RWPE1 (cell line): ENCODE results near the gene SEMA5B.

Experiments
- CTCF ChIA-PET: fragments of 350-600 bp; sonication (Branson Sonifier 250); formaldehyde crosslinking; extraction: SDS; loops from one replicate; lab custom pipeline; 2021; lab: Yijun Ruan, JAX
- POLR2A ChIA-PET: fragments of 400-600 bp; formaldehyde crosslinking; extraction: SDS; loops from one replicate; lab custom pipeline; 2020; ENCODE audit warnings: antibody characterized with exemption; ENCODE audit not compliant: low non-redundant PET; lab: Yijun Ruan, JAX
- DNase-seq: peaks from one replicate; pipeline ENCODE4 v3.0.0; 2012; ENCODE audit warnings: low spot score
- H3K27ac ChIP-seq: fragments of 450-650 bp; 2 replicates; pipeline ENCODE4 v1.5.1; 2017
- TF ChIP-seq, protein P1 (sequence below): fragments of 450-650 bp; conservative IDR thresholded peaks from 2 replicates; pipeline ENCODE4 v1.5.1; 2017; ENCODE audit warnings: low read depth, mild to moderate bottlenecking

SEMA5B gene

DNA sequence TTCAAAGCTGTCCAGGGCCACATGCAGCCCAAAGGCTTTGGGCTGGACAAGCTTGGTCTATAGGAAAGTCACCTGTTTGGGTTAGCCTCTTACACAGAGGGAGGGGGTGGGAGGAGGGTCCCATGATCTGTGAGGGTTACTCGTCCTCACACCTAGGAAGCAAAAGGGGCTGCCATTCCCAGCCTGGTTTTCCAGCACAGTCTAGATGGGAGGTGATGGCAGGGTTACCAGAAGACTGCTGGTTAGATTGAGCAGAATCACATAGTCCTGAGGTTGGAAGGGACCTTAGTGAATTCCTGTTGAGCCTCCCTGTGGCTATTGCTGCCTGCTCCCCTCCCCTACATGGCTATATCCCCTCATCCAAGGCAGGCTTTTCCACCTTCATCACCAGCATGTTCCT lies 101.8 kb downstream of the SEMA5B start:
- H3K27ac ChIP-seq, result no peak overlapping the region
- CTCF ChIA-PET, result interaction anchor here (0.6 to 1.1 kb wide), 2 partner anchors 102 to 129 kb away, joined by 3 to 5 read pairs; no protein-coding TSS in a partner anchor
- TF ChIP-seq, protein P1, sequence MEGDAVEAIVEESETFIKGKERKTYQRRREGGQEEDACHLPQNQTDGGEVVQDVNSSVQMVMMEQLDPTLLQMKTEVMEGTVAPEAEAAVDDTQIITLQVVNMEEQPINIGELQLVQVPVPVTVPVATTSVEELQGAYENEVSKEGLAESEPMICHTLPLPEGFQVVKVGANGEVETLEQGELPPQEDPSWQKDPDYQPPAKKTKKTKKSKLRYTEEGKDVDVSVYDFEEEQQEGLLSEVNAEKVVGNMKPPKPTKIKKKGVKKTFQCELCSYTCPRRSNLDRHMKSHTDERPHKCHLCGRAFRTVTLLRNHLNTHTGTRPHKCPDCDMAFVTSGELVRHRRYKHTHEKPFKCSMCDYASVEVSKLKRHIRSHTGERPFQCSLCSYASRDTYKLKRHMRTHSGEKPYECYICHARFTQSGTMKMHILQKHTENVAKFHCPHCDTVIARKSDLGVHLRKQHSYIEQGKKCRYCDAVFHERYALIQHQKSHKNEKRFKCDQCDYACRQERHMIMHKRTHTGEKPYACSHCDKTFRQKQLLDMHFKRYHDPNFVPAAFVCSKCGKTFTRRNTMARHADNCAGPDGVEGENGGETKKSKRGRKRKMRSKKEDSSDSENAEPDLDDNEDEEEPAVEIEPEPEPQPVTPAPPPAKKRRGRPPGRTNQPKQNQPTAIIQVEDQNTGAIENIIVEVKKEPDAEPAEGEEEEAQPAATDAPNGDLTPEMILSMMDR, result no peak
- POLR2A ChIA-PET, result no interaction called here
- DNase-seq, result no peak

- DNase-seq, result no peak
- ChIA-PET POLR2A (no interaction called here), CTCF (interaction anchor here (0.5 kb wide), 1 partner anchor 102 kb away, joined by 3 read pairs; no protein-coding TSS in a partner anchor)
- no peak overlapping the region for H3K27ac ChIP-seq
- TF ChIP-seq, protein P1, result no peak
These were observed 103.5 kb downstream of the SEMA5B start for GRCh38 chr3:122924056-122924455.

DNA sequence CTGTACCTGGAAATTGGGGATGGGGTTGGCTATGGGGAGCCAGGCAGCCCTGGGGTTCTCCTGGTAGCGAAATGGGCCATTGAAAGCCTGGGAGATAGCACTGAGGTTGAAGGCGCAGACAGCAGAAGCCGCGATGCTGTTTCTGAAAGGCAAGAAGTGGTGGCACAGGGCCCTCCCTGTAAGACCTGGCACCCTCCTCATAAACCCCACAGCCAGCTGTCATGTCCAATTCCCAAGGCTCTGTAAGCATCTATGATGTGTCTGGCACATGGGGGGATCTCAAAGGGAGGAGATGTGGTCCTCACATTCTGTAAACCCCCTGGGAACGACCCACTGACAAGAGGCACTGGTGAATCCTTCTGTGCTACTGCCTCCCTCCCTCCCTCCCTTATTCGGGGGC lies 104.0 kb downstream of the SEMA5B start:
- no peak overlapping the region for H3K27ac ChIP-seq
- TF ChIP-seq, protein P1, result no peak
- CTCF ChIA-PET, result no interaction called here
- no peak for DNase-seq
- POLR2A ChIA-PET, result no interaction called here

DNA sequence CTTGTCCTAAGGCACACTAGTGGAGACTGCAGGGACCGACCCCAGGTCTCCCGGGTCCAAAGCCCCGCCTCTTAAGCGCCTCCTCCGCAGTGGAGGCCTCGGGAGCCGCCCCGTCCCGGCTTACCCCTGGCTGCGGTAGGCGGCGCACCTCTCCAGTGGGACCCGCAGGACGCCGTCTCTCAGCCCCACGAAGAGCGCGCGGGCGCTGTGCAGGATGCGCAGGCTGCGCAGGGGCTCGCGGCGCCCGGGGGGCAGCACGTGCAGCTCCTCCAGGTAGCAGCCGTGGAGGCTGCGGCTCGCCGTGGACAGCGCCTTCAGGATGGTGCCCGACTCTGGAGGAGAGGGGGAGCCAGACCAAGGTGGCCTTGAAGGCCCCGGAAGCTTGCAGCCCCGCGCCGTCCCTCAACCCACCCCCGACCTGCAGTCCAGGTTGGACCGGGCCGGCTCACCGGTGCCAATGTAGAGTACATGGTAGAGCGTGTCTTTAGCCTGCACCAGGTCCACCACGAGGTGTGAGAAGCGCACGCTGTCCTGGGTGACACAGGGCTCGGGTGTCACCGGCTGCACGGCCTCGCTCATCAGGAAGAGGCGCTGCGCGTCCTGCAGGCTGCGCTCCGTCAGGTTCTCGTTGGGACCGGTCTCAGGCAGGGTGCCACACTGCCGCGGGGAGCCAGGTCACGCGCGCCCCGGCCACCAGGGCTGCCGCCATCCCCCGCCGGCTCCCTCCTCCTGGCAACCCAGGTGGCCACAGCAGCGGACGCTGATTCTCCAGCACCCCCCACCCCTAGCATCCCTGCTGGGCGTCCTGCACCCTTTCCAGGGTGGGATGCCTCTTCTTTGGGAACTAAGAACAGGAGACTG lies 105.5 kb downstream of the SEMA5B start:
- TF ChIP-seq, protein P1, result no peak
- peak; percentile 19 for DNase-seq
- POLR2A ChIA-PET, result no interaction called here
- H3K27ac ChIP-seq, result no peak overlapping the region
- CTCF ChIA-PET, result no interaction called here

DNA sequence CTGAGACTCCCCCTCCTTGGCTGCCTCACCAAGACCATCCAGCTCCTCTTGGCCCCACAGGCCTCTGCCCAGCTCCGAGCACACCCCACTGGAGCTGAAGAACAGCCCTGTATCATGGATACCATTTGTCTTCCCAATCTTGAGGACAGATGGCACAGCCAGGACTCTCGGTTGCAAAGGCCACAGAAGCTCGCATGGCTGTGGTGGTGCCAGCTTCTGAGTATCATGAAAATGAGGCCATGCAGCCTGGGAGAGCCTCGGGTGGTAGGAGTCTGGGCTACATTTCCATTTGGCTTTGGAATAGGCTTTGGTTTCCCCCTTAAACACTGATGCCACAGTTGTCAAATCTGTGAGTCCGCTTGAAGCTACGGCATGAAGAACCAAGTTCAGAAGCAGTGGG lies 106.6 kb downstream of the SEMA5B start:
- POLR2A ChIA-PET, result no interaction called here
- TF ChIP-seq, protein P1, result no peak
- no peak overlapping the region for H3K27ac ChIP-seq
- CTCF ChIA-PET, result interaction anchor here (0.5 kb wide), 1 partner anchor 371 kb away, joined by 5 read pairs; no protein-coding TSS in a partner anchor
- no peak for DNase-seq

GRCh38 chr3:122919291-122919610 lies 108.3 kb downstream of the SEMA5B start:
- no peak overlapping the region for H3K27ac ChIP-seq
- TF ChIP-seq, protein P1, result no peak
- POLR2A ChIA-PET, result no interaction called here
- DNase-seq, result no peak
- CTCF ChIA-PET, result interaction anchor here (0.9 kb wide), 2 partner anchors 89 to 630 kb away, joined by 3 read pairs; no protein-coding TSS in a partner anchor
